Measurements from ENCODE around the gene TMUB2.
A peak's percentile ranks its signal among the peaks of the same experiment; 100 is the strongest.

The TMUB2 gene

GRCh38 chr17:44176671-44177501, 9.9 kb upstream of the TMUB2 start:
- DNase-seq: no peak

- no peak for DNase-seq
Measured at GRCh38 chr17:44177640-44178039, 9.1 kb upstream of the TMUB2 start.

DNA sequence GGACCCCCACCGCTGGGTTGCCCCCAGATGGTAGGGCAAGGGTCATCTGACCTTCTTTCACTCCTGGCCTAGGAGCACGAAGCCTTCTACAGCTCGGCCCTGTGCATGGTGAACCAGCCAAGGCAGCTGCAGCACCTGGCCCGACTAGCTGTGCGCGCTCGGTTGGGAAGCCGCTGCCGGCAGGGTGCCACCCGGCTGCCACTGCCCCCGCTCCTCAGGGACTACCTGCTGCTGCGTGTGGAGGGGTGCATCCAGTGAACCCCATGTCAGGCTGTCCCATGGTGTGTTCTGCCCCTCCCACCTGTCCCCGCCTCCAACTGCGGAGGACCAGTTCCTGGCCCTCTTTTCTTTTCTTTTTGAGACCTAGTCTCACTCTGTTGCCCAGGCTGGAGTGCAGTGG, 8.6 kb upstream of the TMUB2 start:
- DNase-seq: no peak

DNA sequence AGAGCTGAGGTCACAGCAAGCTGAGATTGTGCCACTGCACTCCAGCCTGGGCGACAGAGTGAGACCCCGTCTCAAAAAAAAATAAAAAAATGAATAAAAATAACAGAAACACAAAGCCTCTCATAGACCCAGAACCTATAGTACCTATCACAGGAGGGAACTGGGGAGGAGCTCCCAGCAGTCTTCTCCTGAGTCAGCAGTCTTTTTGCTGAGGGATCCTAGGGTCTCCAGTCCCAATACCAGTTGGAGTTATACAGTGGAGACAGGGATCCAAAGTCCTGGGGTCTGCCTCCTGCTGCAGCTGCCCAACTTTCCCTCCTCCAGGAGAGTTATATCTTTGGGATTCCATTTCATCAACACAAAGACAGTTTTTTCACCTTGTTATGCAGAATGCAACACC, 3.7 kb upstream of the TMUB2 start:
- DNase-seq: no peak

GRCh38 chr17:44184212-44184810, 2.5 kb upstream of the TMUB2 start:
- no peak for DNase-seq

DNA sequence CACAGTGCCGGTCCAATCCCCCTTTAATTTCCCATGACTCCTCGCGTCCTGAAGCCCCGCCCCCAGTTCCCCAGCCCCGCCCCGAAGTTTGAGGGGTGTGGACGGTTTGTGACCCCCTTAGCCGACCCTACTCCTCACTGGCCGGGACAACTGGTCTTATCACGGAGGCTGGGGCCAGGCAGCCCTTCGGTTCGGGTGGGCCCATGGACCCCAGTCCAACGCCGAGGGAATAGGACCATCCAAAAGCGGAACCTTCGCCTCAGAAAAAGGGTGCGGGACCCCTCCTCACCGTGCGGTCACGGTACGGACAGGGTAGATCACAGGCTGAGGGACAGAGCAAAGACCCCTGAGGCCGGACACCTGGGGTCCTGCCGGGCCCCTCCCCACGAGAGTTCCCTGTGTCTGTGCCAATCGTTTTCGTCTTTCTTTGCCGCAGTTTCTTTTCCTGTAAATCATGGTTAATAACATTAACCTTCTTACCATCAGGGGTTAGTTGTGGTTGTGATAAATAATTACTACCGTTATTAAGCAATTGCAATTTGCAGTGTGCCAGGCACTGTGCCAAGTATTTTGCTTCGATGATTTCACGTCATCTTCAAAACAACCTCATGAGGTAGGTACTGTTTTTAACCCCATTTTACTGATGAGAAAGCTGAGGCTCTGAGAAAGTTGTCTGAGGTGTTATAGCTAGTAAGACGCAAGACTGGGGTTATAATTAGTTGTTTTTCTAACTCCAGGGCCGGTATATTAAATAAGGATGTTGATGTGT, 543 bp downstream of the TMUB2 start:
- DNase-seq: peak; percentile 64

- DNase-seq: no peak
Measured at GRCh38 chr17:44188576-44189403, 2.0 kb downstream of the TMUB2 start.

- no peak for DNase-seq
Measured at GRCh38 chr17:44190481-44190880, 3.7 kb downstream of the TMUB2 start.

- DNase-seq: no peak
Measured at GRCh38 chr17:44191369-44191768, 4.6 kb downstream of the TMUB2 start.

- no peak for DNase-seq
Measured at GRCh38 chr17:44191941-44192496, 5.2 kb downstream of the TMUB2 start.

GRCh38 chr17:44192750-44193149, 6.0 kb downstream of the TMUB2 start:
- no peak for DNase-seq

DNA sequence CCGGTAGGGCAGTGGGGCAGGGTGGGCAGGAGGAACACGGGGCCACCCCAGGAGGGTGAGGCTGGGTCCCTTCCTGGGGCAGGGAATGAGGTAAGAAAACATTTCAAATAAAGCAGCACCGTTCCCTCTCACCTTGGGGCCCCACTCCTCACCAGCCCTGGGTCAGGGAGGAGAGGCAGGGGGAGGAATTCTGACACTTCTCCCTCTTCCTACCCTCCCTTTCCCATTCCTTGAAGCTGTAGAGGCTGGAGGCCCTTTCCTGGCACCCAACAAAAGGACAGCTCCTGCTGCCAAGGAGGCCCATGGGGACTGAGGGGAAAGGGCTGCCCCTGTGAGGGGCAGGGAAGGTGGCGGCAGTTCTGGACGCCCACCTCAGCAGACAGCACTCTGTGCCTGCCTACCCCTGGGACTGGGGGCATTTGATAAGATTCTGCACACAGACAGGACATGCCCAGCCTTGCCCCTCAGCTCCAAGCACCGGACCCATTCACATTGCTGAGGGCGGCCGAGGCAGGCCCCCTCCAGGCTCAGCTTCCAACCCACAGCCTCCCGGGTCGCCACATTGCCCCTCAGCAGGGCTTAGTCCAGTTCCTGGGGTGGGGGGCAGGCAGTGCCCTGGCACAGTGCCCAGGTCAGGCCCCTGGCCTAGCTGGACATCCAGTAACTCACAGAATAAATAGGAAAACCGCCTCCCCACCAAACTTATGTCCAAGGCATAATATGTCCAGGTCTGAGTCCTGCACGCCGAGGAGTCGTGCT, 6.7 kb downstream of the TMUB2 start:
- DNase-seq: no peak

GRCh38 chr17:44197107-44197506, 10.3 kb downstream of the TMUB2 start:
- DNase-seq: no peak

DNA sequence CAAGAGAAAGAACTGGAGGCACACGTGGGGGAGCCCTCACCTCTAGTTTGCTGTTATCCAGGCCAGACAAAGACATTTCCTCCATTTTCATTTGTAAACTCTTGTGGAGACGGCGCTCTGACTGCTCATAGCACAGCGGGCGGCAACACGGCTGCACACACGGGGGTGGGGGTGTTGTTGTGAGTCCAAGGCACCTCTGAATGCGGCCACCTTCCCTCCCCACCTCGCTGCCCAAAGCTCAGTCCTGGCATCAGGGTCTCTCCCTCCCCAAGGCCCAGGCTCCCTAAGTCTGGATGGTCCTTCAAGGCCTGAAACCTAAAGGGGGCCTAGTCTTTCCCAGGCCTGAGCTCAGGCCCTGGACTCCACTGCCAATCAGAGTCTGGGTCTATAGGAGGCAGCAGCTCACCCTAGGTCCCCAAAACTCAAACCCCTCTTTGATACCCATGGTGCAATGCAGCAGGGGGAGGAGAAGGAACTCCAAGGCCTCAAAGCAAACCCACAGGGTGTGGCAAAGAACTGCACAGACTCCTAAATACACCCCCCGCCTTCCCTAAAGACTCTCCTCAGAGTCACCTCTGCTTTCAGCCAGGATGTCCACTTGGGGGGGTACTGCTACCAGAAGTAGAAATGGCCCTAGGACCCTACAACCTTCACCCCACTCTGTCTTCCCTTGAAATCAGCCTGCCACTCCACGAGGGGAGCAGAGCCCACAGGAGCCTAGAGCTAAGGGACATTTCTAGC, 11.4 kb downstream of the TMUB2 start:
- peak; percentile 98 for DNase-seq

DNA sequence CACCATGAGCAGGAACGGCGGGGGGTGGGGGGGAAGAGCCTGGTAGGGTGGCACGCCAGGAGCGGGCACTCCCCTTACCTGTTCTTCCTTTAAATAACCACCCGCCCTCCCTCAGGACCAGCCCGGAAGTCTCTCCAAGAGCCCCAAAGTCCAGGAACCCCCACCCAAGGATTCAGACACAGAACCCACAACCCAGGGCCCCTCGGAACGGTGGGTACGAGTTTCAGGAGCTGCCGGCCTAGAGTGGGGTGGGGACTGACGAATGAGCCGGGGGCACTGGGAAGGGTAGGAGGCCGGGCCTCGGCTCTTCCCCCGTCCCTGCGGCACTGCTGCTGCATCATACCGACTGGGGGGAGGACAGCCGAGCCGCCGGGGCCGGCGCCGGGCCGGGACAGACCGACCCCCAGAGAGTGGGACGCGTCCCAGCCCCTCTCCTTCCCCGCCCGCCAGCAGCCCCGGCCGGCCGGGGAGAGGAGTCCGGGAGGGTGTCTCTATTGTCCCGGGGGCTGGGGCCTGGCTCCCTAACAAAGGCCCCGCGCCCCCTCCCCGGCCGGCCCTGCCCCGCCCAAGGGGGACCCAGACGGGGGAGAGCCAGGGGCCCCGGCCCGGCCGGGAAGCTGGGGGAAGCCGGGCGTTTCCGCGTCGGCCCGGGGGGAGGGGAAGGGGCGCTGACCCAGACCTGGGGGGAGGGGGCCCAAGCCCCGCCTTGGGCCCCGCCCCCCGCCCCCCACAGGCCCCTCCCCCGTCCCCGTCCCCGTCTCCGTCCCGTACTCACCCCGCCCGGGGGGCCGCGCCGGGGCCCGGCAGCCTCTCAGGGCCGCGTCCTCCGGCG, 12.2 kb downstream of the TMUB2 start:
- peak; percentile 77 for DNase-seq

DNA sequence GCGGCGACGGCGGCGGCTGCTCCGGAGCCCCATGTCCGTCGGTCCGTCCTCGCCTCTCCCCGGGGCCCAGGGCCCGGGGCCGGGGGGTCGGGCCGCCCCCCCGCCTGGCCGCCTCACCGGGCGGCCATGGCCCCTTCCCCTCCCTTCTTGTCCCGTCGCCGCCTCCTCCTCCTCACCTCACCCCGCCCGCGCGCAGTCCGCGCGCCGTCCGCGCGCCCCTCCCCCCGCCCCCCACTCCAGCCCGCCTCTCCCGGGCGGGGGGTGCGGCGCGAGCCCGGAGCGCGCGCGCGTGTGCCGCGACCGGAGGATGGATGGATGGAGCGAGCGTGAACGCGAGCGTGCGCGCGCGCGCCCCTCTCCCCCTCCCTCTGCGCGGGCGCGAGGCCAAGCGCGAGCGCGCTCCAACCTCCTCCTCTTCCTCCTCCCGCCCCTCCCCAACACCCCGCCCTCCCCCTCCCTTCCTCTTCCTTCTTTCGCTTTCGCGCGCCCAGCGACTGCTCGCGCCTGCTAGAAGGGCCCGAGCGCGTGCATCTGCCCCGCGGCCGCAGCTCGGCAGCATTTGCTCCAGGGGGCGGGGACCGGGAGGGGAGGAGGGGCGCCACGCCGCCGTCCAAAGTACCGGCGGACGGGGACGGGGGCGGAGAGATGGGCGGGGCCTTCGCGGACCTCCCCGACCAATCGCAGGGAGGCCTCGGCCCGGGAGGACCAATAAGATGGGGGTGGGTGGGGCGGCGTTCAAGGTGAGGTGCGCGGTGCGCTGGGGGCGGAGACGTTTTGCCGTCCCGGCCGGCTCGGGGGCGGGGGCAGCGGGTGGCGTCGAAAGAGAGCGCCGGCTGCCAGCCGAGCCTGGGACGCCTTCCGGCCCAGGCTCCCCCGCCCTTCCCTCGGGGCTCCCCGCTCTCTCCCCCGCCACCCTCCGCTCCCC, 13.0 kb downstream of the TMUB2 start, which contains the start of gene ATXN7L3:
Gene ATXN7L3 (minus strand): TSS at position 332 of the 925 bp plus-strand sequence. CDS start 1,814 bp downstream, outside the sequence.
- peak; percentile 99 for DNase-seq

GRCh38 chr17:44200478-44201155, 13.8 kb downstream of the TMUB2 start:
- DNase-seq: peak; percentile 36

- no peak for DNase-seq
Measured at GRCh38 chr17:44202756-44203155, 16.0 kb downstream of the TMUB2 start.
